ENCODE results near the gene SHLD1. TPM values are rescaled to one million over a fixed set of nuclear protein-coding genes. Genes with fewer than 3 reads are reported as not detected.

Gene SHLD1
- polyA plus RNA-seq, 1 donor from 2014 or later = 15.3 TPM

- Histone ChIP-seq H2AFZ (ENCODE audit: low read depth, low read length) (no peak overlapping the region), H3K27me3 (ENCODE audit: insufficient read depth, low read depth, low read length) (no peaks in the 10 kb centered on the region), H3F3A (ENCODE audit: insufficient read depth, low read length, poor library complexity, severe bottlenecking) (no peaks in the 10 kb centered on the region), H3K36me3 (ENCODE audit: insufficient read depth, low read length) (no peaks in the 10 kb centered on the region), H3K9ac (ENCODE audit: low read length) (no peak overlapping the region), H3K9me3 (ENCODE audit: low read length) (no peaks in the 10 kb centered on the region), H3K9me2 (ENCODE audit: insufficient read depth, low read length) (no peaks in the 10 kb centered on the region), H3K4me2 (ENCODE audit: low read length) (no peak overlapping the region), H3K27ac (ENCODE audit: low read length) (no peak overlapping the region), H3K4me3 (ENCODE audit: low read length) (no peak overlapping the region), H3K79me2 (replicated peaks; ENCODE audit: insufficient read depth, low read length) (no peaks in the 10 kb centered on the region), H4K20me1 (ENCODE audit: insufficient read depth) (no peaks in the 10 kb centered on the region)
- TF ChIP-seq SMC3 (conservative IDR thresholded peaks at IDR 0.05; ENCODE audit: poor library complexity) (no peak), EP300 (conservative IDR thresholded peaks at IDR 0.05; ENCODE audit: poor library complexity, severe bottlenecking) (no peak), RAD21 (conservative IDR thresholded peaks at IDR 0.05) (no peak)
Observed at GRCh38 chr20:5745416-5746030, 4.7 kb upstream of the SHLD1 start.

GRCh38 chr20:5746064-5746463 is 4.1 kb upstream of the SHLD1 start:
- Histone ChIP-seq H3K9me3 (ENCODE audit: low read length) (no peaks in the 10 kb centered on the region), H3F3A (ENCODE audit: insufficient read depth, low read length, poor library complexity, severe bottlenecking) (no peaks in the 10 kb centered on the region), H3K27ac (ENCODE audit: low read length) (no peak overlapping the region), H3K79me2 (replicated peaks; ENCODE audit: insufficient read depth, low read length) (no peaks in the 10 kb centered on the region), H3K27me3 (ENCODE audit: insufficient read depth, low read depth, low read length) (no peaks in the 10 kb centered on the region), H2AFZ (ENCODE audit: low read depth, low read length) (no peak overlapping the region), H4K20me1 (ENCODE audit: insufficient read depth) (no peaks in the 10 kb centered on the region), H3K9me2 (ENCODE audit: insufficient read depth, low read length) (no peaks in the 10 kb centered on the region), H3K9ac (ENCODE audit: low read length) (no peak overlapping the region), H3K36me3 (ENCODE audit: insufficient read depth, low read length) (no peaks in the 10 kb centered on the region), H3K4me2 (ENCODE audit: low read length) (no peak overlapping the region), H3K4me3 (ENCODE audit: low read length) (no peak overlapping the region)
- TF ChIP-seq MXI1 (conservative IDR thresholded peaks at IDR 0.05; ENCODE audit: poor library complexity, severe bottlenecking) = no peak
- TF ChIP-seq RAD21 (conservative IDR thresholded peaks at IDR 0.05) = no peak
- TF ChIP-seq SMC3 (conservative IDR thresholded peaks at IDR 0.05; ENCODE audit: poor library complexity) = no peak
- TF ChIP-seq CTCF (IDR thresholded peaks at IDR 0.05; ENCODE audit: poor library complexity, severe bottlenecking) = no peak
- TF ChIP-seq EP300 (conservative IDR thresholded peaks at IDR 0.05; ENCODE audit: poor library complexity, severe bottlenecking) = no peak
- TF ChIP-seq POLR2AphosphoS5 (IDR thresholded peaks at IDR 0.05) = no peak
- no peak for TF ChIP-seq REST (IDR thresholded peaks at IDR 0.05; ENCODE audit: borderline replicate concordance)
- no peak for TF ChIP-seq EZH2 (IDR thresholded peaks at IDR 0.05; ENCODE audit: borderline replicate concordance, insufficient read depth, low read length, poor library complexity, severe bottlenecking)
- TF ChIP-seq TAF1 (IDR thresholded peaks at IDR 0.05; ENCODE audit: low read depth) = no peak
